ENCODE results near the gene EN2.

GRCh38 chr7:155509725-155510551 is 52.0 kb downstream of the EN2 start:
- TF ChIP-seq CTCF (IDR thresholded peaks at IDR 0.05), result no peak
- TF ChIP-seq POLR2A (IDR thresholded peaks at IDR 0.05), result no peak

Measured in gastroesophageal sphincter (tissue), 3 donors.